Endothelial cell (in vitro differentiated cells): ENCODE measurements around the gene L1CAM. TPM values are rescaled to one million over a fixed set of nuclear protein-coding genes. Genes with fewer than 3 reads are reported as not detected.
A peak's percentile ranks its signal among the peaks of the same experiment; 100 is the strongest.

Experiments
- DNase-seq: peaks from one replicate; pipeline ENCODE4 v3.0.0; 2021; ENCODE audit warnings: low spot score
- H3K27ac Mint-ChIP-seq: one replicate; pipeline ENCODE4 v1.8.0; 2021; ENCODE audit warnings: mixed read lengths, inconsistent platforms; ENCODE audit not compliant: unreplicated experiment
- H3K27me3 Mint-ChIP-seq: one replicate; pipeline ENCODE4 v1.8.0; 2021; ENCODE audit warnings: mild to moderate bottlenecking, moderate library complexity, mixed read lengths, inconsistent platforms; ENCODE audit not compliant: unreplicated experiment
- H3K36me3 Mint-ChIP-seq: one replicate; pipeline ENCODE4 v1.8.0; 2021; ENCODE audit warnings: mild to moderate bottlenecking, low read depth, mixed read lengths, inconsistent platforms; ENCODE audit not compliant: unreplicated experiment
- H3K4me1 Mint-ChIP-seq: one replicate; pipeline ENCODE4 v1.8.0; 2021; ENCODE audit warnings: mild to moderate bottlenecking, mixed read lengths, inconsistent platforms; ENCODE audit not compliant: unreplicated experiment
- H3K4me3 Mint-ChIP-seq: one replicate; pipeline ENCODE4 v1.8.0; 2021; ENCODE audit warnings: mild to moderate bottlenecking, mixed read lengths, inconsistent platforms; ENCODE audit not compliant: unreplicated experiment
- H3K9me3 Mint-ChIP-seq: one replicate; pipeline ENCODE4 v1.8.0; 2021; ENCODE audit warnings: mixed read lengths, inconsistent platforms; ENCODE audit not compliant: unreplicated experiment
- total RNA-seq: library from RNA; stranded (reverse); fragmentation: NEBNext Ultra II Directional; extraction: Animal tissue kit (Norgen Biotek cat#: 25700); gene quantifications from one replicate; pipeline ENCODE4 v1.2.1, GENCODE V29; 2021; ENCODE audit not compliant: unreplicated experiment
- TF ChIP-seq, protein P1 (sequence below): fragments of 200-600 bp; sonication (generic); IDR thresholded peaks from one replicate; pipeline ENCODE4 v1.5.0; 2021; ENCODE audit warnings: antibody characterized with exemption; ENCODE audit not compliant: unreplicated experiment

L1CAM gene
- total RNA-seq, 1 donor from 2014 or later: 0.31 TPM

DNA sequence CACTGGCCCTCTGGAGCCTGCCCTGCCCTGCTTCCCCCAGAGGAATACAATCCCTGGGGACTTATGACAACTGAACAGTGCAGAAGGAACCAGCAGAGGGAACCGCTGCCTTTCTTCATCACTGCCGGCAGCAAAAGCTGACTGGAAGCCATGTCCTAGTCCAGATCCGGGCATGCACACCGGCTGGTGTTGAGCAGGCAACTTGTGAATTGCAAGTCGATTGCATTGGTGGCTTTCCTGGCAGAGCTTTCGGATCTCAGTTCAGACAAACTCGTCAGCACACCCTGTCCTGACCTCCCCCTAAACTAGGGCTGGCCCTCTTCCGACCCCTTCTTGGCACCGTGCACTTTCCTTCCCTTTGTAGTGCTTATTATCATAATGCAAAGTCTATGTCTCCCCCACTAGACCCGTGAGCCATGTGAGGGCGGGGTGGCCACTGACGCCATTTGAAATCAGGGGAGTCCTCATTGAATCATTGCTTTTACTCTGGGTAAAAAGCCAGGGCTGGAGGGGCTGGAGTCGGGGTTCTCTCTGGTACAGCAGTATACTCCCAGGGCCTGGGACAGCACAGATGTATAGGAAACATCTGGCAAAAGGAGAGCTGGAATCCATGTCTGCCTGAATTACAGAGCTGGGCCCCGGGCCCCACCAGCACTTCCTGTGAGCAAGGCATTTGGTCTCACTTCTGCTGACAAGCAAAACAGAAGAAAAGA, 38.3 kb upstream of the L1CAM start:
- H3K4me3 Mint-ChIP-seq: peak overlapping the region; percentile 56
- peaks cover 2% of the 10 kb centered on the region for H3K27me3 Mint-ChIP-seq
- H3K4me1 Mint-ChIP-seq: peaks cover 17% of the 10 kb centered on the region
- peaks cover 4% of the 10 kb centered on the region for H3K36me3 Mint-ChIP-seq
- no peak overlapping the region for H3K27ac Mint-ChIP-seq
- TF ChIP-seq, protein P1, sequence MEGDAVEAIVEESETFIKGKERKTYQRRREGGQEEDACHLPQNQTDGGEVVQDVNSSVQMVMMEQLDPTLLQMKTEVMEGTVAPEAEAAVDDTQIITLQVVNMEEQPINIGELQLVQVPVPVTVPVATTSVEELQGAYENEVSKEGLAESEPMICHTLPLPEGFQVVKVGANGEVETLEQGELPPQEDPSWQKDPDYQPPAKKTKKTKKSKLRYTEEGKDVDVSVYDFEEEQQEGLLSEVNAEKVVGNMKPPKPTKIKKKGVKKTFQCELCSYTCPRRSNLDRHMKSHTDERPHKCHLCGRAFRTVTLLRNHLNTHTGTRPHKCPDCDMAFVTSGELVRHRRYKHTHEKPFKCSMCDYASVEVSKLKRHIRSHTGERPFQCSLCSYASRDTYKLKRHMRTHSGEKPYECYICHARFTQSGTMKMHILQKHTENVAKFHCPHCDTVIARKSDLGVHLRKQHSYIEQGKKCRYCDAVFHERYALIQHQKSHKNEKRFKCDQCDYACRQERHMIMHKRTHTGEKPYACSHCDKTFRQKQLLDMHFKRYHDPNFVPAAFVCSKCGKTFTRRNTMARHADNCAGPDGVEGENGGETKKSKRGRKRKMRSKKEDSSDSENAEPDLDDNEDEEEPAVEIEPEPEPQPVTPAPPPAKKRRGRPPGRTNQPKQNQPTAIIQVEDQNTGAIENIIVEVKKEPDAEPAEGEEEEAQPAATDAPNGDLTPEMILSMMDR: no peak
- no peak for DNase-seq
- no peaks in the 10 kb centered on the region for H3K9me3 Mint-ChIP-seq

DNA sequence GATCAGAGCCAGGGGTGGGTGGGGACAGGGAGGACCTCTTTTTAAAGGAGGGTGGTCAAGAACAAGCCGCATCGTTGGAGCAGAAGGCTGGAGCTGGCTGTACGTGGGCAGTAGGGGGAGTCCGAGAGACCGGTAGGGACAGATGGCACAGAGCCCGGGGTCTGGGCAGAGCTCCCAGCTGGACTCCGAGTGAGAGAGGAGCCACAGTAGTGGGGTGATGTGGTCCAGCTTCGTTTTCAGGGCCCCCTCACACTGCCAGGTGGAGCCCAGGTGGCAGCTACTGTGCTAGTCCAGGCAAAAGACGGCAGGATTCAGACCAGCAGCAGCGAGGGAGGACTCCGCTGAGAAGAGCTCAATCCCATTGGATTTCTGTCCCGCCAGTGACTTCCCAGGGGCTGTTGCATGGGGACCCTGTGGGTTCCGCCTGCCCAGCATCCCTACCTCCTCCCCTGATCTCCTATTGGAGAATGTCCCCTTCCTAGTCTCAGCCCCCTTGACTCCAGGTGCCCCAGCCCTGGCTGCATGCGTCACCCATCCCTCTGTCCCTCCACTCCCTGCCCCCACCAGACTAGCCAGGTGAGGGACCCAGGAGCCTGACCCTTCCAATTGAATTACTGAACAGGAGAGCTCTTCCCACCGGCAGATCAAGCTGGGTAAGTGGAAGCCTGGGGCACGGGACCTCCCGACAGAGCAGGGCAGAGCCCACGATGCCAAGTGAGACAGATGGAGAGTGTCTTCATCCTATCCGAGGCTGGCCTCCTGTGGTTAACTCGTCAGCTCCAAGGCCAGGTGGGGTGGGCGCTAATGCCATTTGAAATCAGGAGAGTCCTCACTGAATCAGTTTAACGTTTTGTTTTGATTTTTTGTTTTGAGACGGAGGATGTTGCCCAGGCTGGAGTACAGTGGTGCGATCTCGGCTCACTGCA, 37.2 kb upstream of the L1CAM start:
- H3K4me1 Mint-ChIP-seq: peaks cover 17% of the 10 kb centered on the region
- H3K27ac Mint-ChIP-seq: no peak overlapping the region
- H3K27me3 Mint-ChIP-seq: peaks cover 2% of the 10 kb centered on the region
- TF ChIP-seq, protein P1: no peak
- no peaks in the 10 kb centered on the region for H3K36me3 Mint-ChIP-seq
- no peak overlapping the region for H3K4me3 Mint-ChIP-seq
- H3K9me3 Mint-ChIP-seq: no peaks in the 10 kb centered on the region
- DNase-seq: no peak

DNA sequence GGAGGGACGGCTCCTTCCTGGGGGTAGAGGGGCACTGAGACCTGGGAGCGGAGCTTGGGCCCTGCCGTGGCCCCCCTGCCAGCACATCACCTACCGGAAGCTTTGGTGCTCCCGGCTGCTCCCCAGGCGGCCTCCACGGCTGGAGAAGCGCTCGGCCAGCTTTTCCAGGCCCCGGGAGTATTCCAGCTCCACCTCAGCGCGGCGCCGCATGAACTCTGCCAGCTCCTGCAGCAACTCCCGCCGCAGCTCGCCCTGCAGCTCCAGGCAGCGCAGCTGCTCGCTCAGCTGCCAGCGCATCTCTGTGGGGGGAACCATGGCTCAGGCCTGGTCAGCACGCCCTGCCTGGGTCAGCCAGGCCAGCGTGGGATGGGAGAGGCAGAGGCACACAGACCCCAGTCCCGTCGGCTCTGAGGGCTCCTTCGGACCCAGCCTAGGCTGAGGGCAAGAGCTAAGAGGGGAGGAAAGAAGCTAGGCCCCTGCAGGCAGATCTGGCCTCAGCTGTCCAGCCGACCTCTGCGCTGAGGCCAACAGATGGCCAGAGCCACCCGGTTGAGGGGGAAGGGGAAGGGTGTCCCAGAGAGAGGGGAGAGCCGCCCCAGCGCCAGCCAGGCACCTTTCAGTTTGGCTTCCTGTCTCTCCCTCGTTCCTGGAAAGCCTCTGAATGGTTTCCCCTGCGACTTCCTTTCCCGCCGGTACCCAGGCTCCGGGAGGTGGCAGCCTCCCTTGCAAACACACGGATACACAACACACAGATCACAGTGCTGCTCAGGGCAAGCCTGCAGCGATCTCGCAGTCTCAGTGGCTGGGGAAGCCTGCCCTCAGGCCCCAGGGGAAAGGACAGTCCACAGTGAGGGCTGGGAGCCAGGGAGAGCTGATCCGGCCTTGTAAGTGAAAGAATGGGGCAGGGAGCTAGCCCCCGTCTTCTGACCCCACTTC, 35.8 kb upstream of the L1CAM start:
- DNase-seq: peak; percentile 39
- peaks cover 17% of the 10 kb centered on the region for H3K4me1 Mint-ChIP-seq
- TF ChIP-seq, protein P1: no peak
- H3K36me3 Mint-ChIP-seq: peaks cover 5% of the 10 kb centered on the region
- H3K9me3 Mint-ChIP-seq: no peaks in the 10 kb centered on the region
- H3K27me3 Mint-ChIP-seq: peaks cover 2% of the 10 kb centered on the region
- H3K27ac Mint-ChIP-seq: no peak overlapping the region
- H3K4me3 Mint-ChIP-seq: no peak overlapping the region

DNA sequence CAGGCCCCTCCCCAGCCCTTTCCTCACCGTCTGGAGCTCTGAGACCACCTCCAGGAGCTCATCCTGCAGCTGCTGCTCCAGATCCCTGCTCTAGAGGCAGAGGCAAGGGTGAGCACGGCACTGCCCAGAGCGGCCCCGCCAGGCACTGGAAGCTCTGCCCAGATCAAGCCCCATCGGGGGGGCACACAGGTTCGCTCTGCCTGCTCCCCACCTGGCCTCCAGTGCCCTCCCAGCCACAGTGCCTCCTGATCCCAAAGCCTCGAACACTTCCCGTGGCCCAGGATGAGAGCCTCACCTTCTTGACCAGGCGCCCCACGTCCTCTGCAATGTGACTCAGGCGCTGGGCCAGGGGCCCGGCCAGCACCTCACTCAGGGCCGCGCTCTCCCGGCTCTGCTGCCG, 35.1 kb upstream of the L1CAM start:
- Mint-ChIP-seq H3K27ac (no peak overlapping the region), H3K4me1 (peaks cover 17% of the 10 kb centered on the region), H3K4me3 (no peak overlapping the region), H3K36me3 (peaks cover 5% of the 10 kb centered on the region), H3K9me3 (no peaks in the 10 kb centered on the region), H3K27me3 (peaks cover 2% of the 10 kb centered on the region)
- TF ChIP-seq, protein P1: no peak
- no peak for DNase-seq
